PC-3 (cell line): ENCODE measurements around the gene LAYN. TPM values are rescaled to one million over a fixed set of nuclear protein-coding genes. Genes with fewer than 3 reads are reported as not detected.

Source experiments
- ATAC-seq: fragments of 200-7000 bp; cut with Tn5 transposase; 2 replicates; pipeline ENCODE4 v1.9.1; 2020; ENCODE audit warnings: mild to moderate bottlenecking, moderate library complexity
- BruUV-seq: library from RNA; stranded (reverse); fragments of 400-500 nt; replicated peaks from 2 replicates; lab custom pipeline; 2021; lab: Mats Ljungman, UMichigan
- CTCF ChIA-PET: fragments of 300-600 bp; sonication (Branson Sonifier 250); formaldehyde crosslinking; loops from one replicate; lab custom pipeline; 2022; ENCODE audit warnings: antibody characterized with exemption; lab: Charles Lee
- POLR2A ChIA-PET: fragments of 300-600 bp; sonication (Branson Sonifier 250); formaldehyde crosslinking; loops from one replicate; lab custom pipeline; 2022; ENCODE audit warnings: antibody characterized with exemption; ENCODE audit not compliant: unreplicated experiment; lab: Charles Lee
- DNase-seq: peaks from one replicate; pipeline ENCODE4 v3.0.0-alpha.2; 2015
- H2AFZ ChIP-seq: fragments of 300-600 bp; sonication (generic); 2 replicates; pipeline ENCODE4 v1.6.0; 2016; ENCODE audit warnings: antibody characterized with exemption, low read length
- H3F3A ChIP-seq: fragments of 300-600 bp; sonication (generic); one replicate; pipeline ENCODE4 v1.6.0; 2017; ENCODE audit warnings: antibody characterized with exemption, low read length, control low read depth, mild to moderate bottlenecking; ENCODE audit not compliant: unreplicated experiment
- H3K27ac ChIP-seq: fragments of 300-600 bp; sonication (generic); 2 replicates; pipeline ENCODE4 v1.5.1; 2016; ENCODE audit warnings: mild to moderate bottlenecking, low read length
- H3K27me3 ChIP-seq: fragments of 300-600 bp; sonication (generic); 2 replicates; pipeline ENCODE4 v1.6.1; 2016; ENCODE audit warnings: low read length, mixed read lengths
- H3K36me3 ChIP-seq: fragments of 300-600 bp; sonication (generic); 2 replicates; pipeline ENCODE4 v1.6.1; 2016; ENCODE audit warnings: low read depth, mixed run types, low read length, mixed read lengths
- H3K4me1 ChIP-seq: fragments of 300-600 bp; sonication (generic); 2 replicates; pipeline ENCODE4 v1.5.1; 2016; ENCODE audit warnings: low read length; ENCODE audit not compliant: insufficient read depth
- H3K4me2 ChIP-seq: fragments of 300-600 bp; sonication (generic); 2 replicates; pipeline ENCODE4 v1.6.0; 2016; ENCODE audit warnings: low read length
- H3K4me3 ChIP-seq: fragments of 300-600 bp; sonication (generic); 2 replicates; pipeline ENCODE4 v1.5.1; 2016; ENCODE audit warnings: mild to moderate bottlenecking, low read length, mixed read lengths
- H3K79me2 ChIP-seq: fragments of 300-600 bp; sonication (generic); 2 replicates; pipeline ENCODE4 v1.6.1; 2017; ENCODE audit warnings: low read length, mixed read lengths
- H3K9ac ChIP-seq: fragments of 300-600 bp; sonication (generic); 2 replicates; pipeline ENCODE4 v1.6.0; 2016; ENCODE audit warnings: mild to moderate bottlenecking, low read length
- H3K9me2 ChIP-seq: fragments of 300-600 bp; sonication (generic); replicated peaks from 2 replicates; pipeline ENCODE4 v1.6.1; 2016; ENCODE audit warnings: mixed run types, low read length, mixed read lengths
- H3K9me3 ChIP-seq: fragments of 300-600 bp; sonication (generic); 2 replicates; pipeline ENCODE4 v1.6.1; 2016; ENCODE audit warnings: low read length, mixed read lengths
- H4K20me1 ChIP-seq: fragments of 300-600 bp; sonication (generic); 2 replicates; pipeline ENCODE4 v1.6.1; 2016; ENCODE audit warnings: low read length, mixed read lengths
- CTCF ChIP-seq: fragments of 300-600 bp; sonication (generic); conservative IDR thresholded peaks from 2 replicates; pipeline ENCODE4 v1.5.1; 2017; ENCODE audit warnings: antibody characterized with exemption, low read depth, mild to moderate bottlenecking, low read length
- EZH2 ChIP-seq: fragments of 300-600 bp; sonication (generic); IDR thresholded peaks from one replicate; pipeline ENCODE4 v1.6.1; 2017; ENCODE audit warnings: antibody characterized with exemption, mild to moderate bottlenecking, low read length; ENCODE audit not compliant: unreplicated experiment
- EZH2phosphoT487 ChIP-seq: fragments of 300-600 bp; sonication (generic); IDR thresholded peaks from 2 replicates; pipeline ENCODE4 v1.6.1; 2018; ENCODE audit warnings: mild to moderate bottlenecking, antibody characterized with exemption, low read length, borderline replicate concordance
- intact Hi-C: fragments of 100-400 bp; cut with micrococcal nuclease; formaldehyde crosslinking; loops from 2 replicates; pipeline ENCODE4 v1.9.0; 2023
- total RNA-seq: library from RNA; depleted of rRNA; stranded (reverse); fragments of >200 nt; gene quantifications from 2 replicates; pipeline ENCODE4 v1.2.3, GENCODE V29; 2014

LAYN gene
- total RNA-seq, 1 experiment from 2014 or later: 0.47 TPM

GRCh38 chr11:111570796-111571195 is 30.3 kb downstream of the LAYN start:
- no peak for TF ChIP-seq CTCF
- no peak for TF ChIP-seq EZH2phosphoT487
- no peak for TF ChIP-seq EZH2
- ChIA-PET POLR2A (interaction anchor here (0.7 kb wide), 1 partner anchor 268 kb away, joined by 10 read pairs; no protein-coding TSS in a partner anchor), CTCF (no interaction called here)
- no peak for ATAC-seq
- no peaks in the 10 kb centered on the region for H3K9me2 ChIP-seq
- no TSS peak for BruUV-seq
- no peaks in the 10 kb centered on the region for H4K20me1 ChIP-seq
- H3K9ac ChIP-seq: no peak overlapping the region
- H3K4me3 ChIP-seq: no peak overlapping the region
- no peaks in the 10 kb centered on the region for H3F3A ChIP-seq
- no peak overlapping the region for H3K4me2 ChIP-seq
- intact Hi-C loops: no loop called here
- DNase-seq: no peak
- no peak overlapping the region for H3K27ac ChIP-seq
- H3K27me3 ChIP-seq: no peaks in the 10 kb centered on the region
- H2AFZ ChIP-seq: no peak overlapping the region
- H3K9me3 ChIP-seq: no peaks in the 10 kb centered on the region
- H3K36me3 ChIP-seq: no peaks in the 10 kb centered on the region
- H3K4me1 ChIP-seq: peaks cover 7% of the 10 kb centered on the region
- H3K79me2 ChIP-seq: no peaks in the 10 kb centered on the region

GRCh38 chr11:111571829-111572501 is 31.4 kb downstream of the LAYN start:
- CTCF ChIA-PET: no interaction called here

More at GRCh38 chr11:111571829-111572501, 31.4 kb downstream of the LAYN start:
- no TSS peak for BruUV-seq
- Histone ChIP-seq H3K36me3 (no peaks in the 10 kb centered on the region), H3K9ac (no peak overlapping the region), H3K27ac (no peak overlapping the region), H3K4me1 (peaks cover 7% of the 10 kb centered on the region), H2AFZ (no peak overlapping the region), H3K9me2 (no peaks in the 10 kb centered on the region), H3K9me3 (no peaks in the 10 kb centered on the region), H3K4me3 (no peak overlapping the region), H3K79me2 (no peaks in the 10 kb centered on the region), H3K27me3 (no peaks in the 10 kb centered on the region), H3K4me2 (0 out of 2 replicates have a peak overlapping the region, but pooled peaks have one; percentile 7), H3F3A (no peaks in the 10 kb centered on the region), H4K20me1 (no peaks in the 10 kb centered on the region)
- intact Hi-C loops: no loop called here
- POLR2A ChIA-PET: no interaction called here
- peak; percentile 45 for DNase-seq
- peak; percentile 51 for ATAC-seq
- TF ChIP-seq CTCF: no peak
- no peak for TF ChIP-seq EZH2
- TF ChIP-seq EZH2phosphoT487: no peak
